CD4-positive, alpha-beta T cell treated with Interferon gamma for 1 hour (primary cell): ENCODE data around the gene DENND10.
"Not testable (repeated sequence)": the region's sequence is repeated elsewhere in the genome, so short reads cannot be mapped to it uniquely, and the experiment has no call there.

Source experiments
- DNase-seq: peaks from one replicate; pipeline ENCODE4 v3.0.0-alpha.2; 2020

Gene DENND10

DNA sequence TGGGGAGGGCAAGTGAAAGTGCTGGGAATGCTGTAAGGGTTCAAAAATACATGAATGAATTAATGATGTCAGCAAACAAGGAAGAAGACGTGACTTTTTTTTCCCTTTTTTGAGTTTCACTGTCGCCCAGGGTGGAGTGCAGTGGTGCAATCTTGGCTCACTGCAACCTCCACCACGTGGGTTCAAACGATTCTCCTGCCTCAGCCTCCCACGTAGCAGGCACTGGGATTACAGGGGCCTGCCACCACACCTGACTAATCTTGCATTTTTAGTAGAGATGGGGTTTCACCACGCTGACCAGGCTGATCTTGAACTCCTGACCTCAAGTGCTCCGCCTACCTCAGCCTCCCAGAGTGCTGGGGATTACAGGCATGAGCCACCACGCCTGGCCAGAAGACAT lies 30.0 kb downstream of the DENND10 start:
- peak; percentile 36 for DNase-seq

DNA sequence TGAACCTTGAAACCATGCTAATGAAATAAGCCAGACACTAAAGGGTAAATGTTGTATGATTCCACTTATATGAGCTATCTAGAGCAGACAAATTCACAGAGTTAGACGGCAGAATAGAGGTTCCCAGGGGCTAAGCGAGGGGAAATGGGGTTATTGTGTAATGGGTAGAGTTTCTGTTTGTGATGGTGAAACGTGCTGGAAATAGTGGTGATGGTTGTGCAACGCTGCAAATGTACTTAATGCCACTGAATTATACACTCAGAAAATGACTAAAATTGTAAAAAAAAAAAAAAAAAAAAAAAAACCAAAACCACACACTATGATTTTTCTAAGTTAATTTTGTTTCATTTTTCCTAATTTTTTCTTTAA lies 31.6 kb downstream of the DENND10 start:
- peak; percentile 43 for DNase-seq

DNA sequence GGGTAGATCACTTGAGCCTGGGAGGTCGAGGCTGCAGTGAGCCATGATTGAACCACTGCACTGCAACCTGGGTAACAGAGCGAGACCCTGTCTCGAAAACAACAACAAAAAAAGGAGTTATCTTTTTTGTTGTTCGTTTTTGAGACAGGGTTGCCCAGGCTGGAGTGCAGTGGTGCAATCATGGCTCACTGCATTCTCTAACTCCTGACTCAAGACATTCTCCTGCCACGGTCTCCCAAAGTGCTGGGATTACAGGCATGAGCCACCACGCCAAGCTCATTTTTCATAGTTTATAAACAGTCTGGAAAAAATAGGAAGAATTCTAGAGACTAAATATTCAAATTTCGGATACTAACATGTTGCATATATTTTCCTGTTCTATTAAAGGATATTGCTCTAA lies 32.2 kb downstream of the DENND10 start:
- DNase-seq: no peak

DNA sequence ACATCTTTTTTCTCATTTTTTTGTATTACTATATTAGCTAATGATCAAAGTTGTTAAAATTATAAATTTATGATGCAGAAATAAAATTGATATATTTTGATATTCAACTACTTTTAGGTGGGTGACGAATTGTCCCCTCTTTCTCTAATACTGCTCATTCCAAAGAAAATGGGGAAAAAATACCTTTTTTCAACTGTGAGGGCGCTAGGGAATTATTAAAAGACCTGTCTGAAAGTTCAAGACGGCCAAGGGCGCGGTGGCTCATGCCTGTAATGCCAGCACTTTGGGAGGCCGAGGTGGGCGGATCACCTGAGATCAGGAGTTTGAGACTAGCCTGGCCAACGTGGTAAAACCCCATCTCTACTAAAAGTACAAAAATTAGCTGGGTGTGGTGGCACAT lies 34.0 kb downstream of the DENND10 start:
- not testable (repeated sequence) for DNase-seq

DNA sequence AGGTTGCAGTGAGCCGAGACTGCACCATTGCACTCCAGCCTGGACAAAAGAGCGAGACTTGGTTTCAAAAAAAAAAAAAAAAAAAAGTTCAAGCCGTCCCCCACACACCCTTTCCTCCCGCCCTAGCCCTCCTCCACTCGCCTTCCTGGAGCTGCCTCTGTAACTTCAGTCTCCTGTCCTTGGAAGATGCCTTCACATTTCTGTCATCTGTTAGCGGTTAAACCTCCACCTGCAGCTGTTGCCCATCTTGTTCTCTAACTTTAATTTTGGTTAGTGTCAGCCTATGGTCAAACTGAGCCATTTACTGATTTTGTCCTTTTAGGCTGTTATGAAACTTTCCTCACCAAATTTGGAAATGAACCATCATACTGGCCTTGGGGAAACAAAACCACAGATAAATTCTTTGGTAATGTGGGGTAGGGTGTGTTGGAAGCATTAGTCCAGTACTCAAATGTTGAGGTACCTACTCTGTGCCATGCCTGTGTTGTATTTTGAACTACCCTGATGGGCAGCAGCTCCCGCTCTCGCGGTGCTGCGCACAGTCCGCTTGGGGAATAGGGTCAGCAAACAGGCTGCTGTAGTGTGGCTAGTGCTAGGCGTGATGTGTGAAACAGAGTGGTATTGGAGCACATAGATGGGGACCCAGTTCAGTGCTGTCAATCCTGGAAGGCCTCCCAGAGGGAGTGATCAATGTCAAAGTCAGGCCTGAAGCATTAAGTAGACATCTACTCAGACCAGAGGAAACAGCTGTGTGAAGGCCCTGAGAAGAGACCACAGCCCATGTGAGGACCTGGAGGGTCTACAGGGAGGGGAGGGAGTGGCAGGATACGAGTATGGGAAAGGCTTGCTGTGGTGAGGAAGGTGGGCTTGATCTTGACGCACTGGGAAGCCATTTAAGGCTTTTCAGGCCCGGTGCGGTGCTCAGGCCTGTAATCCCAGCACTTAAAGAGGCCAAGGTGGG lies 34.7 kb downstream of the DENND10 start:
- DNase-seq: no peak

DNA sequence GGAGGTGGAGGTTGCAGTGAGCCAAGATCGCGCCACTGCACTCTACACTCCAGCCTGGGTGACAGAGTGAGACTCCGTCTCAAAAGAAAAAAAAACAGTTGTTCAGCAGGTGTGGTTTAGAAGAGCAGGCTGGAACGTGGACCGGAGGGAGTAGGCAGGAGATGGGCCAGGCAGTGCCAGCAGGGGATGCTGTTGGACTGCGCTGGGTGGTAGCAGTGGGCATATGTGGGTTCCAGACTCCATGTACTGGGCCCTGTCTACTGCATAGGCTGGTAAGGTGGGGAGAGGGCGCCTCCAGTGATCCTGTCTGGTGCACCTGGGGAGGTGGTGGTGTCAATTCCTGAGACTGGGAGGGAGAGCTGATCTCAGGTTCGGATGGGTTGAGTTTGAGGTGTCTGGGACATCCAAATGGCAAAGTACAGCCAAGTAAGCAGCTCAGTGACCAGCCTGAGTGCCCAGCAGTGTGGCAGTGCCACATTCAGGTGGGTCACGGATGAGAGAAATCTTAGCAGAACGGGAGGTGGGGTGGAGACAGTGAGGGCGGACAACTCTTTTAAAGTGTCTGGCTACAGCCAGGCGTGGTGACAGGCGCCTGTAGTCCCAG lies 35.7 kb downstream of the DENND10 start:
- peak; percentile 57 for DNase-seq

DNA sequence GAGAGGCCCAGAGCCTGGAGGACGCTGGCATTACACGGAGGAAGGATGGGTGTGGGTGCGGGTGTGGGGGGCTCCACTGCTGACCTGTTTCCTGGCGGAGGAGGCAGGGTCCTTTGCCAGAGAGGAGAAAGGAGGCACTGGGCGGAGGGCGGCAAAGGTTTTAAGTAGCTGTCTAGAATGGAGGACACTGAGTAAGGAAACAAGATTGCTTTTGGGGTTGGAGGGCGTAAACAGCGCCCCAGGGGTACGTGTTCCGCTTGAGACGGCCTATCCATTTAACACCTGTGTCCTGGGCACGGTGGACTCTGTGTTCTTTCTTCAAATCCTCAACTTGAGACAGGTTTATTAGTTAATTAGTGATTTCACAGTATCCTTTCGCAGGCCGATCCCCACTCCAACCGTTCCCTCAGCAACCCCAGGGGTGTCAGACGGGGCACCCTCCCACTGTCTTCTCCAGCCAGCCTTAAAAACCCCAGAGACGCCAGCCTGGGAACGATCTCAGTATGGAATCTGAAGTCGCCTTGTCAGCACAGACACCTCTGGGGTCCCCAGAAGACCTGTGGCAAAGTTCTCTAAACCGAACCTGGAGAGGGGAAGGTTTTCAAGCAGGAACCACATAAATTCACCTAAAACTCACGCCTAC lies 36.8 kb downstream of the DENND10 start:
- DNase-seq: no peak

DNA sequence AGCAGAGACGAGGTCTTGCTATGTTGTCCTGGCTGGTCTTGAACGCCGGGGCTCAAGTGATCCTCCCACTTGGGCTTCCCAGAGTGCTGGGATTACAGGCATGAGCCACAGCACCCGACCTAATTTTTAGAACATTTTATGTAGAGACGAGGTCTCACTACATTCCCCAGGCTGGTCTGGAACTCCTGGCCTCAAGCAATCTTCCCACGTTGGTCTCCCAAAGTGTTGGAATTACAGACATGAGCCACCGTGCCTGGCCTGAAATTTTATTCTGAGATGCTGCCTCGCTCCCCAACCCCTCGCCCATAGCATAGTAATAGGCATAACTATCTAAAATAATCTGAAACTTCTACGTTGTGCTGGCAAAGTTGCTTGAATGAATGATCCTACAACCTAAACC lies 39.7 kb downstream of the DENND10 start:
- DNase-seq: no peak

DNA sequence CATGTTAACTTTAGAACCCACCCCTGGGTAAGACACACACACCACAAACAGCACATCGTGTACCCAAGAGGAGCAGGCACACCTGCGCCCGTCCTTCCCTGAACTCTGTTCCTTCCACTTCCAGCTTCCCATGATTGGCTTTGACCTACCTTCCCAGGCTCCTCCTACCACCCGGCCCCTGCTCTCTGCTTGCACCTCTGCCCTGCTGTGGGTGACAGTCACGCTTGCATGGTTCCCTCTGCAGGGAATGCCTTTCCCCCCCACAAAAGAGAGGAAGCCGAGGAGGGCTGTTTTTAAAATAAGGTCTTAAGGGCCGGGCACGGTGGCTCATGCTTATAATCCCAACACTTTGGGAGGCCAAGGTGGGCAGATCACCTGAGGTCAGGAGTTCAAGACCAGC lies 45.2 kb downstream of the DENND10 start:
- no peak for DNase-seq

DNA sequence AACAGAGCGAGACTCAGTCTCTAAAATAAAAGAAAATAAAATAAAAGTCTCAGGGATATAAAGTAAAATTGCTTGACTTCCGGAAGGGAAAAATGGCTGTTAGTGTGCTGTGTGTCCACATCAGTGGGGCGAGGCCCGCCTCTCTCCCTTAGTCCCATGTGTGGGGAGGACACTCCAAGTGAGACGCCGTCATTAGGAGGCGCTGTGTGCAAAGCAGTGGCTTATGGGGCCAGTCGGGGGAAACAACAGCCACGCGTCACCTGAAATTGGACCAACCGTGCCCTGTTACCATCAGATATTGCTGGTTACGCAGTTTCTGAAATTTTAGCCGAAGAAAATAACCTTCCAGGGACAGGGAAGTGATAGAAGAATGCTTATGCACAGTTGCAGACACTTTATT lies 45.8 kb downstream of the DENND10 start:
- no peak for DNase-seq

DNA sequence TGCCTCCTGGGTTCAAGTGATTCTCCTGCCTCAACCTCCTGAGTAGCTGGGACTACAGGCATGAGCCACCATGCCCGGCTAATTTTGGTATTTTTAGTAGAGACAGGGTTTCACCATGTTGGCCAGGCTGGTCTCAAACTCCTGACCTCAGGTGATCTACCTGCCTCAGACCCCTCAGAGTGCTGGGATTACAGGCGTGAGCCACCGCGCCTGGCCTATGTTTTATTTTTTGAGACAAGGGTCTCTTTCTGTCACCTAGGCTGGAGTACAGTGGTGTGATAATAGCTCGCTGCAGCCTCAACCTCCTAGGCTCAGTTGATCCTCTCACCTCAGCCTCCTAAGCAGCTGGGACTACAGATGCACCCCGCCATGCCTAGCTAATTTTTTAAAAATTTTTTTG lies 47.7 kb downstream of the DENND10 start:
- DNase-seq: not testable (repeated sequence)

DNA sequence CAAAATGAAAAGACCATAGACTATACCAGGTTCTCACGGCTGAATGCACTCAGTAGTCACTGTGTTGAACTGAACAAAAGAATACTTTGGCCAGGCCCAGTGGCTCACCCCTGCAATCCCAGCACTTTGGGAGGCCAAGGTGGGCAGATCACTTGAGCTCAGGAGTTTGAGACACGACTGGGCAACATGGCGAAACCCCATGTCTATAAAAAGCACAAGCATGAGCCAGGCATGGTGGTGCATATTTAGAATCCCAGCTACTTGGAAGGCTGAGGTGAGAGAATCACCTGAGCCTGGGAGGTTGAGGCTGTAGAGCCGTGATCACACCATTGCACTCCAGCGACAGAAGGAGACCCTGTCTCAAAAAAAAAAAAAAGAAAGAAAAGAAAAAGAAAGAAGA lies 49.1 kb downstream of the DENND10 start:
- DNase-seq: no peak

DNA sequence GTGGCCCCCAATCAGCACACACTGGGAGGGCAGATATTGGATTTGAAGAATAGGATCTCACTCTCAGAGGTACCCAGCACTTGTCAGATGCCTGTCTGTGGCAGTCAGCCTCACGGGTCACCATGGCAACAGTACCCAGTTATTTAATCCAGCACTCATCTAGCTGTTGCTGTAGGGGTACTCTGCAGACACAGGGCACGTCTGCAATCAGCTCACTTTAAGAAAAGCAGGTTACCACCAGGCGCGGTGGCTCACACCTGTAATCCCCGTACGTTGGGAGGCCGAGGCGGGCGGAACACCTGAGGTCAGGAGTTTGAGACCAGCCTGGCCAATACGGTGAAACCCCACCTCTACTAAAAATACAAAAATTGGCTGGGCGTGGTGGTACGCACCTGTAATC lies 49.7 kb downstream of the DENND10 start:
- no peak for DNase-seq

DNA sequence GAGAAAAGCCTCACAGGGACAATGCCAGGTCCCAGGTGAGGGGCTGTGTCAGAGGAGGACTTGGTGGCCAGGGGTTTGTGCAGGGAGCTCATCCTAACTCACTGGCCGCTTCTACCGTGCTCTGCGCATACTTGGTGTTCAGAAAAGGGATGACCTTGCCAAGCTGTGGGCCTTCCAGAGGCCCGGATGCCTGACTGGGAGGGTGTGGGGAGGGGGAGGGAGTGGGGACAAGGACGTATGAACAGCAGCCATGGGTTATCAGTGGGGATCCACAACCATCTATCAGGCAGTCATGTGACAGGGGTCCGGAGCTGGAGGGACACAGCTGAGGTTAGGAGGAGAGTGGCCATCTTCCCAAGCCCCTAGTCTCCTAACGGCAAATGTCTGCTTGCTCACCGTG lies 55.4 kb downstream of the DENND10 start:
- DNase-seq: no peak

DNA sequence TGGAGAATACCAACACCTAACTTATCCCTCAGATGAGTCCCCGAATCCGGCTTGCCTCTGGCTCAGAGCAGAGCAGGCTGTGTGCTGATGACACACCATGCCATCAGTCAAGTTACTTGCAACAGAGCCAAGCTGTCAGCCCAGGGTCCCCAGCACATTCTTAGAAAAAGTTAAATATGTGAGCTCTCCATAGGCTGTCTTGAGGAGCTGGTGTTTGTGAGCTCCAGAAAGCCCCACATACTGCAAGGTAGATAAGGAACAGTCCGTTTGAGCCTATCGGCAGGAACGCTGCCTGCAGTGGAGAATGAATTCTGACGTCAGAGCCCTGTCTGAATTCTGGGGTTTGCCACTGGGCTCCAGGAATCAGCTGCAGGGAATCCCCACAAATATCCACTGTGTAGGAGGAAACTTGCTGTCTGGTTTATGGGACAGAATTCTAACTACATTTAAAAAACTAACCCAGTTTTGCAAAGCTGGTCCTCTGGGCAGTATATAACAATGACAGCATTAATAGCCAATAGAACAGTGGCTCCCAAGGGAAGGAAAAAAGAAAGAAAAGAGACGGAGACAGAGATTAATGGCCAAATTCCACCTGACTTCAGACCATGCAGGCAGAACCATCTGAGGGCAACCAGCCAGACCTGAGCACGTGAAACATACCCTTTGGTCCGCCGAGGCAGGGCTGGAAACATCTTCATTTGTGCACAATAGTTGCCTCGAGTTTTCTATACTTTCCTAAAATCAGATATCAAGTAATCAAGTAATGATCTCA lies 58.0 kb downstream of the DENND10 start:
- no peak for DNase-seq

DNA sequence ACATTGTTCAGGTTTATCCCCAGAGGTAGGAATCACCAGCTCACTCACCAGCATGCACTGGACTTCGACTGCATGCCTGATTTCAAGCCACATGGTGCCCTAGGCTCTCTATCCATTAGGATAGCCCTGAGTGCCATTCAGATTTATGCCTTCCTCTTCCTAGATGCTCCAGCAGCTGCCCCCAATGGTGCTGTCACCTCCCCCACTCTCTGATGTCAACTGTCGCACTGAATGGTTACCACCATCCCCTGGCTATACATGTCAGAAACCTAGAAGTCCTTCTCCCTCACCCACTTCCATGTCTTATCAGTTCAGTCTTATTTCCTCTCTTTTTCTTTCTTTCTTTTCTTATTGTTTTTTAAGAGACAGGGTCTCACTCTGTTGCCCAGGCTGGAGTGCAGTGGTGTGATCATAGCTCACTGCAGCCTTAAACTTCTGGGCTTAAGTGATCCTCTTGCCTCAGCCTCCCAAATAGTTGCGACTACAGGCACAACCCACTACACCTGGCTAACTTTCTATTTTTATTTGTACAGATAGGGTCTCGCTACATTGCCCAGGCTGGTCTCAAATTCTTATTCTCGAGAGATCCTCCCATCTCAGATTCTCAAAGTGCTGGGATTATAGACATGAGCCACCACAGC lies 58.7 kb downstream of the DENND10 start:
- DNase-seq: no peak

DNA sequence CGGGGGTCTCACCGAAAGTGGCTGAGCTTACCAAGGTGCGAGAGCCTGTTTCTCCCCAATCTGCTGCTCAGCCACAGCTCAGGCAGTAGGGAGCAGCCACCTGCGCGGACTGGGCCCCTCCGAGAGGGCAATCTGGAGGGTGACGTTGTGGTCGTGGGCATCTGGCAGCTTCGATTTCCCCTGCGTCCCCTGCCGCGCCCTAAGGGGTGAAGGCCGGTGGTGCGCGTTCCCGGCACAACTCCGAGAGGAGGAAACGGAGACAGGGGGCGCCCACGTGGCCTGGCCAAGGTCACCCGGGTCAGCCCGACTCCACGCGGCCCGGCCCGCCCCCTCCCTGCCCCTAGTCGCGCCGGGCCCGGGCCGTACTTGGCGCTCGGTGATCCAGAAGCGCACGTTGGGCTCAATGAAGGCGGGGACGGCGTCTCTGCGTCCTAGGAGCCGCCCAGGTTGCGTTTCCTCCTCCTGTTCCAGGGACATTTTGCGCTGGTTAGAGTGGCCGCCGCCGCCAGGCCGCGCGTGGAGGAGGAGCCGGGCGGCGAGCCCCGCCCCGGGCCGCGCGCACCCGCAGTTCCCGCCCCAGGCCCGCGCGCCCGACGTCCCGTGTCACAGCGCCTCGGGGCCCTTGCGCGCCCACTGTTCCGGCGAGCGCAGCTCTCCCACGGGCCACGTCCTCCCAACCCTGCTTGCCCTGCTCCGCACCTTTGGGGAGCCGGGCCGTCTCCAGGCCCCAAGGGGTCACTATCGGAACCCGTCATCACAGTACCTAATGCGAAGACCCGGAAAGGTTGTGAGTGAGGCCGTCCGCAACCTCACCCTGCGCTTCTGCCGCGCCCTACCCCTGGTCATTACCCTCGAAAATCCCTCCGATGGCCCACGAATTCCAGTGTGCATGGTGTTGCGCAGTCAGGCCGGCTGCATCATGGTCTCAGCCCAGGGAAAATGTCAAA lies 61.5 kb downstream of the DENND10 start, which contains the start of gene SFXN4:
Gene SFXN4 (minus strand): TSS at position 544 of the 947 bp plus-strand sequence. CDS start 67 bp downstream, at position 477.
- DNase-seq: peak; percentile 70

DNA sequence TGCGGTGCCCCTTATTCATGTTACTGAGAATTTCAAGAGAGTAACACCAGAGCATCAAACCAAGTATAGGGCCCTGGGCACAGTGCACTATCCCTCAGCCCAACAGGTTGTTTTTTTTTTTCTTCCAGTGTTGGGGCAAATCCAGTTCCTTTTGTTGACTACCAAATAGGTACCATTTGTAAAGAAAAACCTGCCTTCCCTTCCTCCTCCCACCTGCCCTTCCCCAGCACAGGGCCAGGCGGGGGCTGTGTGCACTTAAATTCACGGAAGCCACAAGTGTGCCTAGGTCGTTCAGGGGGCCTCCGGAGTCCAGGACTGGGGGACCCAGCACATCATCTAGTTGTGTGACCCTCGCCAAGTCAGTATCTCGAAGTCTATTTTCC lies 62.2 kb downstream of the DENND10 start:
- no peak for DNase-seq

DNA sequence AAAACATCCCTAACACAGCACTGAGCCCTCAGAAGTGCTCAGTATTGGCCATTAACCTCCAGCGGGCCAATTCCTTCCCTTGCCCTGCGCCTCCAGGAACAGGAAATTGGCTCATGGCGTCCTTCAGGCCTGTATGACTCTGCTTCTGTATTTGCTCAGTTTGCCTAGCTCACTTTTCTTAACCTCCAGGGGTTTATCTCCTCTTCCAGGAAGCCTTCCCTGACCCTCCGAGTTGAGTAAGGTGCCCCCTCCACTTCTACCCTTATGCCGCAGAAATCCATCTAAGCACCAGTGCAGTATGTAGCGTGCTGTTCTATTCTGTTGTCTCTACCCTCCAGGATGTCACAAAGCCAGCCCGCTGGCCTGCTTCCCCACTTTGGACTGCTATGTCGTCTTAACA lies 62.7 kb downstream of the DENND10 start:
- no peak for DNase-seq

DNA sequence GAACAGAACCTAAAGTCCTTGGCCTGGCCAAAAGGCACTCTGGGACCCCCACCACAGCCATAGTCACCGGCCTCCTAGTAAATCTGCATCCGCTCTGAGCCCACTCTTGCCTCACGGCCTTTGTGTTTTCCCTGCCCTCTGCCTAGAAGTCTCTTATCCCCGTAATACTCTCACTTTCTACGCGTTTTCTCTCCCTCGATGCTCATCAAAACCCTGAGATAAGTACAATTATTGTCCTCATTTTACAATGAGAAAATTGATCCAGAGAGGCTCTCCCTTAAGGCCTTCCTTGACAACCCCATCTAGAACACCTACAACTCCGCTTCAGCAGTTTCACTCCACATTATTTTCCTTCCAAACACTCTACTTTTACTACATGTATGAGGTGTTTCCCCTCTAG lies 63.1 kb downstream of the DENND10 start:
- DNase-seq: no peak

DNA sequence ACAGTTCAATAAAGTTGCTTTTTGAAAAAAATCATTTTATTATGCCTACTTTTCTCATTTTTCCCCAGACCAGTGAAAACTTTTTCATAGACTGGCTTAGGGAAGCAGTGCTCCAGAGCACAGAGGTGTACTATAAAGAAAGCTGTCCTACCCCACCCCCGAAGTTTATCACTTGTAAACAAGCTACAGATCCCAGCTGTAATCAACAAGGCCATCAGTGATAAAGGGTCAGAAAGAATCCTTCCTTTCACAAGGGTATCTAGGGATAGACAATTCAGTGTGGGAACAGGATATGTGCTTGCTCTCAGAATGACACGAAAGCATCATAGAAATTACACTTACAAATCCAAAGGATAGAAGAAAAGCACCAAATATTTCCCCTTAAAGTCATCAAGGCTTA lies 70.2 kb downstream of the DENND10 start:
- DNase-seq: no peak
